Breast epithelium (tissue), 3 donors: Measurements from ENCODE around the gene SSC5D.

Experiments used
- POLR2A ChIP-seq: fragments of 450-650 bp; IDR thresholded peaks from one replicate; pipeline ENCODE4 v1.6.1; 2016; ENCODE audit warnings: antibody characterized with exemption, mild to moderate bottlenecking, moderate library complexity
- TF ChIP-seq, protein P1 (sequence below), 3 donors: fragments of 450-650 bp; IDR thresholded peaks; one replicate each; pipeline ENCODE4 v1.5.1; 2016 to 2017; ENCODE audit warnings: antibody characterized with exemption in 3 of 3, mild to moderate bottlenecking in 3 of 3, moderate library complexity in 3 of 3

DNA sequence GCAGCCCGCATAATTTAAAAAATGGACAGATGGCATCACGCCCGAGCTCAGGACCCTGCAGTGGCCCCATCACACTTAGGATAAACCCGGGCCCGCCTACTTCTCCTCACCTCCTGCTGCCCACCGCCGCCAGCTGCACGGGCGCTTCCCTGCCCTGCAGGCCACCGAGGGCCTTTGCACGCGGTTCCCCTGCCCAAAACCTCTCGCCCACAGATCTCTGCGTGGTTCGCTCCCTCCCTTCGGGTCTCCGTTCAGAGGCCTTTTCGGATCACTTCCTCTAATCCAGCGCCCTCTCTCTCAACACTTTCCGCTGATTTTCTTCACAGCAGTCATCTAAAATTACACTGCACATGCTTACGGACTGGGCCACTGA lies 46.9 kb upstream of the SSC5D start:
- no peak for TF ChIP-seq POLR2A
- TF ChIP-seq, protein P1, sequence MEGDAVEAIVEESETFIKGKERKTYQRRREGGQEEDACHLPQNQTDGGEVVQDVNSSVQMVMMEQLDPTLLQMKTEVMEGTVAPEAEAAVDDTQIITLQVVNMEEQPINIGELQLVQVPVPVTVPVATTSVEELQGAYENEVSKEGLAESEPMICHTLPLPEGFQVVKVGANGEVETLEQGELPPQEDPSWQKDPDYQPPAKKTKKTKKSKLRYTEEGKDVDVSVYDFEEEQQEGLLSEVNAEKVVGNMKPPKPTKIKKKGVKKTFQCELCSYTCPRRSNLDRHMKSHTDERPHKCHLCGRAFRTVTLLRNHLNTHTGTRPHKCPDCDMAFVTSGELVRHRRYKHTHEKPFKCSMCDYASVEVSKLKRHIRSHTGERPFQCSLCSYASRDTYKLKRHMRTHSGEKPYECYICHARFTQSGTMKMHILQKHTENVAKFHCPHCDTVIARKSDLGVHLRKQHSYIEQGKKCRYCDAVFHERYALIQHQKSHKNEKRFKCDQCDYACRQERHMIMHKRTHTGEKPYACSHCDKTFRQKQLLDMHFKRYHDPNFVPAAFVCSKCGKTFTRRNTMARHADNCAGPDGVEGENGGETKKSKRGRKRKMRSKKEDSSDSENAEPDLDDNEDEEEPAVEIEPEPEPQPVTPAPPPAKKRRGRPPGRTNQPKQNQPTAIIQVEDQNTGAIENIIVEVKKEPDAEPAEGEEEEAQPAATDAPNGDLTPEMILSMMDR (IDR thresholded peaks at IDR 0.05): no peak
